ENCODE measurements around the gene PTPRO. TPM values are rescaled to one million over a fixed set of nuclear protein-coding genes. Genes with fewer than 3 reads are reported as not detected.
A peak's percentile ranks its signal among the peaks of the same experiment; 100 is the strongest.

PTPRO gene
- total and polyA plus RNA-seq, 4 donors = 29.9 to 71.8 (median 57.2) TPM

DNA sequence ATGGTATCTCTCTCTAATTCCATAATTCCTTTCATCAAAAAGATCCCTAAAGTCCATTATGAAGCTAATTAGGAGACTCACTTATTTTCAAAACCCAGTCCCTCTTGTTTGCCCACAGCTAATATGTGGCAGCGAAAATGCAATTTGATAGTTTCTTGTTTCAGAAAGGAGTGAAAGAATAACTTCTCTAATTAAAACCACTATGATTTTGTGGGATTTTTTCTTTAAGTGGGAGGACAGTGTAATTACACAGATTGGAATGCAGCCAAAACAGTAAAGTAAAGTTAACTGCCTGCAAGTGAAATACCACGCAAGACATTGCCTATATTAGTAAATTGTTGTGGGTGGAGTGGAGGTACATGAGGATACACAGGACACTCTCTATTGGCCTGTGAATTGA, 50.0 kb downstream of the PTPRO start:
- Histone ChIP-seq H3K36me3 (ENCODE audit: control insufficient read depth, insufficient read depth, low read length) (no peaks in the 10 kb centered on the region), H3K4me3 (ENCODE audit: low read depth, low read length) (no peak overlapping the region), H3K27ac (ENCODE audit: low read depth, low read length) (no peak overlapping the region), H3K27me3 (ENCODE audit: control insufficient read depth, insufficient read depth, low read length) (no peaks in the 10 kb centered on the region), H3K4me1 (ENCODE audit: control insufficient read depth, insufficient read depth, low read length) (no peaks in the 10 kb centered on the region), H3K9me3 (ENCODE audit: control insufficient read depth, insufficient read depth, low read length) (peaks cover 4% of the 10 kb centered on the region)
- DNase-seq (ENCODE audit: low read depth in 4 of 6, low spot score in 6 of 6) = peak in 1 of 6 donors; percentile 42
- no CpG with 5 or more reads among the region's 2 CpGs for WGBS (ENCODE audit: insufficient coverage)

DNA sequence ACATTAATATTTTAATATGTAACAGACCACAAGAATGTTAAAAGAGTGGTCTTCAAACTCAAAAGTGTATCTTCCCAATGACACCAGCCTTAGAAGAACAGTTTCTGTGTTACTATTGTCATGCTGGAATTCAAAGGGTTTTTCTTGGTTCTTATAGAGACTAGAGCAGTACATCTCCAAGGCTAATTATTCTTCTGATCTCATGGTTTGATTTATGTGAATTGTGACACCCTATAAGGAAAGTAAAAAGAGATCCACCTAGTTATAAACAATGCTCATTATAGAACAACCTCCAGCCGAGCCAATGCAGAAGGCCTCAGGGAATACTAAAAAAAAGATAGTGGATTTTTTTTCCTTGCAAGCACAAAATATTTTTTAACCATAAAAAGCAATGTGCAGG, 65.5 kb downstream of the PTPRO start:
- Histone ChIP-seq H3K27me3 (ENCODE audit: control insufficient read depth, insufficient read depth, low read length) (no peaks in the 10 kb centered on the region), H3K27ac (ENCODE audit: low read depth, low read length) (no peak overlapping the region), H3K9me3 (ENCODE audit: control insufficient read depth, insufficient read depth, low read length) (no peaks in the 10 kb centered on the region), H3K4me3 (ENCODE audit: low read depth, low read length) (no peak overlapping the region), H3K36me3 (ENCODE audit: control insufficient read depth, insufficient read depth, low read length) (no peaks in the 10 kb centered on the region), H3K4me1 (ENCODE audit: control insufficient read depth, insufficient read depth, low read length) (no peaks in the 10 kb centered on the region)
- no CpG with 5 or more reads among the region's 1 CpG for WGBS (ENCODE audit: insufficient coverage)
- DNase-seq (ENCODE audit: low read depth in 4 of 6, low spot score in 6 of 6) = no peak

DNA sequence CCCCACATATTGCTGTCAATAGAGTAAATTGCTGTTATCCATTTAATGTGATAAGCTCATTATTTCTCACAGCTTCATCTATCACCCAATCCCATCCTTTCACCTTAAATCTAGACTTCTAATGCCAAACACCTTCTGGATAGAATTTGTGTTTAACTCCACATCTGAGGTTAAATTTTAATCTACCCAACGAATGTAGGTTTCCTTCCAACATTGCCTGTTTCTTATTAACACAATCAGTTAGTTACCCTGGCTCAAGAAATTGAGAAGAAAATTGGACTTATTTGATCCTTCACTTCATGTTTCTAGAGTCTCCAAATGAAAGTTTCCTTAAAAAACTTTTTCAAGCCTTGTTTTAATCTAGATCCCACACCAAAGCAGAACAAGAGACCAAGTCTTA, 67.3 kb downstream of the PTPRO start:
- no peak overlapping the region for H3K27ac ChIP-seq (ENCODE audit: low read depth, low read length)
- WGBS (ENCODE audit: insufficient coverage) = no CpG with 5 or more reads among the region's 1 CpG
- no peaks in the 10 kb centered on the region for H3K9me3 ChIP-seq (ENCODE audit: control insufficient read depth, insufficient read depth, low read length)
- H3K27me3 ChIP-seq (ENCODE audit: control insufficient read depth, insufficient read depth, low read length) = no peaks in the 10 kb centered on the region
- H3K4me3 ChIP-seq (ENCODE audit: low read depth, low read length) = no peak overlapping the region
- H3K36me3 ChIP-seq (ENCODE audit: control insufficient read depth, insufficient read depth, low read length) = no peaks in the 10 kb centered on the region
- no peaks in the 10 kb centered on the region for H3K4me1 ChIP-seq (ENCODE audit: control insufficient read depth, insufficient read depth, low read length)
- DNase-seq (ENCODE audit: low read depth in 4 of 6, low spot score in 6 of 6) = no peak

DNA sequence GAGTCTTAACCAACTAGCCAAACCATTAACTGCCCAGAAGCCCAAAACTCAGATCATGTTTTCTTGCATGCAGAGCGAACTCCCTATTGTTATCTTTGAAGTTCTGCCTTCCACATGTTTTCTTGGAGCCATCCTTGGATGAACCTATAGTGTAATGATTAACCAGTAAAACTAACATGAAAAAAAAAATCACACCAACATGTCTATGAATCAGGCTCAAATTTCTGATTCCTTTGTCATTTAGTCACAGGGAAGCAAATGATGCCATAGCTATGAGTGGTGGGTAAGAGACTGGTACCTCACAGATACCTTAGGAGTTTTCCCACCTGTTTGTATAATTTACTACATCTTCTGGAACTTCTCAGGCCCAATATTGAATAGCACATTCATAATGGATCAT, 70.7 kb downstream of the PTPRO start:
- no peaks in the 10 kb centered on the region for H3K4me1 ChIP-seq (ENCODE audit: control insufficient read depth, insufficient read depth, low read length)
- no peak for DNase-seq (ENCODE audit: low read depth in 4 of 6, low spot score in 6 of 6)
- H3K36me3 ChIP-seq (ENCODE audit: control insufficient read depth, insufficient read depth, low read length) = no peaks in the 10 kb centered on the region
- no peak overlapping the region for H3K27ac ChIP-seq (ENCODE audit: low read depth, low read length)
- no peaks in the 10 kb centered on the region for H3K27me3 ChIP-seq (ENCODE audit: control insufficient read depth, insufficient read depth, low read length)
- no peak overlapping the region for H3K4me3 ChIP-seq (ENCODE audit: low read depth, low read length)
- H3K9me3 ChIP-seq (ENCODE audit: control insufficient read depth, insufficient read depth, low read length) = no peaks in the 10 kb centered on the region
- no CpG with 5 or more reads among the region's 1 CpG for WGBS (ENCODE audit: insufficient coverage)

DNA sequence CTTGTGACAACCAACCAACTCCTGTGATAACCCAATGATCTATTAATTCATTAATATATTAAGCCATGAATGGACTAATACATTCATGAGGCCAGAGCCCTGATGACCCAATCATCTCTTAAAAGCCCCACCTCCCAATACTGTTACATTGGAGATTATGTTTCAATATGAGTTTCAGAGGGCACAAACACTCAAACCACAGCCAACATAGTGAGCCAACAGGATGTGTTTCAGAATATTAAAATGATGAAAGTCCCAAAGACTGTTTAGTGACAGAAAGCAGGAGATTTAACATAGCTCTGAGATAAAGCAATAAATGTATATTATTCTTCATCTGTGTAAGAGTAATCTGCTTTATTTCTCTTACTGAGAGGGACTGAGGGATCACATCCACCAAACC, 71.7 kb downstream of the PTPRO start:
- Histone ChIP-seq H3K36me3 (ENCODE audit: control insufficient read depth, insufficient read depth, low read length) (no peaks in the 10 kb centered on the region), H3K27ac (ENCODE audit: low read depth, low read length) (no peak overlapping the region), H3K9me3 (ENCODE audit: control insufficient read depth, insufficient read depth, low read length) (no peaks in the 10 kb centered on the region), H3K27me3 (ENCODE audit: control insufficient read depth, insufficient read depth, low read length) (no peaks in the 10 kb centered on the region), H3K4me1 (ENCODE audit: control insufficient read depth, insufficient read depth, low read length) (no peaks in the 10 kb centered on the region), H3K4me3 (ENCODE audit: low read depth, low read length) (no peak overlapping the region)
- DNase-seq (ENCODE audit: low read depth in 4 of 6, low spot score in 6 of 6) = no peak

DNA sequence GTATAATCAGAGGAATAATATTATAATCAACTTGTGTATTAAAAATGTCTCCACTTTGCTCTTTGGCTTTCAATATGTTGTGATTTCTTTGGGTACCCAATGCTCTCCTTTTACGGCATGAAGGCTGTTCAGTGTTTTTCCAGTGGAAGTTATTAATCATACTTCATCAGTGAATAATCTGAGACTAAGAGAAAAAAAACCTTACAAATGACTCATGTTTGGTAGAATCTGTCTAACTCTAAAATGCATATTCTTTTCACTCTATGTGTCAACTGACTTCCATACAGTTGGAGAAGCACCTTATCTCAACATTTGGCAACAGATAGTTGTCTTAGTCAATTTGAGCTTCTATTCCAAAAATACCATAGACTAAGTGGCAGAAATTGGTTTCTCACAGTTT, 82.2 kb downstream of the PTPRO start:
- WGBS (ENCODE audit: insufficient coverage) = no CpG with 5 or more reads among the region's 1 CpG
- no peaks in the 10 kb centered on the region for H3K36me3 ChIP-seq (ENCODE audit: control insufficient read depth, insufficient read depth, low read length)
- H3K9me3 ChIP-seq (ENCODE audit: control insufficient read depth, insufficient read depth, low read length) = no peaks in the 10 kb centered on the region
- no peaks in the 10 kb centered on the region for H3K27me3 ChIP-seq (ENCODE audit: control insufficient read depth, insufficient read depth, low read length)
- no peaks in the 10 kb centered on the region for H3K4me1 ChIP-seq (ENCODE audit: control insufficient read depth, insufficient read depth, low read length)
- no peak for DNase-seq (ENCODE audit: low read depth in 4 of 6, low spot score in 6 of 6)
- H3K4me3 ChIP-seq (ENCODE audit: low read depth, low read length) = no peak overlapping the region
- no peak overlapping the region for H3K27ac ChIP-seq (ENCODE audit: low read depth, low read length)

DNA sequence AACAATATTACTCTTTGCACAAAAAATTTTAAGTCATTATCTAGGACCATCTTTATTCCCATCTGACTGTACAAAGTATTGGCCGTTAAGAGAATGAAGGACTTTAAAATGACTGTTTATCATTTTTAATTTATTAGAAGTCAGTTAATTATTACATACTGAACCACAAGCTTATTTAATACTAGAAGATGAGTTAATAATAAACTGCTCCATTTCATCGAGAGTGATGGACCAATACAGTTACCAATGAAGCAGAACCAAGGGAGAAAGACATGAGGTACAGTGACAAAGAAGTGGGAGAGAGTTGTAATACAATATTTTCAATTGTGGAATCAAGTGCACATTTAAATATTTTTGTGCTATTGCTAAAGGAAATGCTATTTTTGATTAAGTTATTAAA, 83.3 kb downstream of the PTPRO start:
- H3K27me3 ChIP-seq (ENCODE audit: control insufficient read depth, insufficient read depth, low read length) = no peaks in the 10 kb centered on the region
- no peak overlapping the region for H3K4me3 ChIP-seq (ENCODE audit: low read depth, low read length)
- 80% methylated on average over 1 of the region's 2 CpGs for WGBS (ENCODE audit: insufficient coverage)
- H3K27ac ChIP-seq (ENCODE audit: low read depth, low read length) = no peak overlapping the region
- no peaks in the 10 kb centered on the region for H3K36me3 ChIP-seq (ENCODE audit: control insufficient read depth, insufficient read depth, low read length)
- no peaks in the 10 kb centered on the region for H3K4me1 ChIP-seq (ENCODE audit: control insufficient read depth, insufficient read depth, low read length)
- no peaks in the 10 kb centered on the region for H3K9me3 ChIP-seq (ENCODE audit: control insufficient read depth, insufficient read depth, low read length)
- DNase-seq (ENCODE audit: low read depth in 4 of 6, low spot score in 6 of 6) = no peak

DNA sequence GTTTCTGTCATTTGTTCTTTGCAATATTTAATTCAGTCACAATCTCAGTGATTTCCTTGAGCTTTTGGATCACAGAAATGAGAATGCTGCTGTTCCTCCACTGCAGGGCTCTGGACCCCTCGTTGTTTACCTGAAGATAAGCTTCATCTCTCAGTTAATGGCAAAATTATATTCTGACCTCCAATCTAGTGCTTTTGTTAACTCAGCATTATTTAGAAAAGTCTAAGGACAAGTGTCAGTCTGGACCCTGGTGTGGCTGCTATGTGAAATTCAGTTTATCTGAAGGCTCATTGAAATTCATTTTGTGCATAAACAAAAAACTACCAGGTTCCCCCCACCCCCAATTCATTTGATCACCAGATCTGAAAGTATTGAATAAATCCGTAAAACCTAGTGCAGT, 84.7 kb downstream of the PTPRO start:
- no peaks in the 10 kb centered on the region for H3K9me3 ChIP-seq (ENCODE audit: control insufficient read depth, insufficient read depth, low read length)
- no CpG with 5 or more reads among the region's 2 CpGs for WGBS (ENCODE audit: insufficient coverage)
- H3K27ac ChIP-seq (ENCODE audit: low read depth, low read length) = no peak overlapping the region
- H3K36me3 ChIP-seq (ENCODE audit: control insufficient read depth, insufficient read depth, low read length) = no peaks in the 10 kb centered on the region
- no peak overlapping the region for H3K4me3 ChIP-seq (ENCODE audit: low read depth, low read length)
- no peak for DNase-seq (ENCODE audit: low read depth in 4 of 6, low spot score in 6 of 6)
- H3K4me1 ChIP-seq (ENCODE audit: control insufficient read depth, insufficient read depth, low read length) = no peaks in the 10 kb centered on the region
- H3K27me3 ChIP-seq (ENCODE audit: control insufficient read depth, insufficient read depth, low read length) = no peaks in the 10 kb centered on the region

DNA sequence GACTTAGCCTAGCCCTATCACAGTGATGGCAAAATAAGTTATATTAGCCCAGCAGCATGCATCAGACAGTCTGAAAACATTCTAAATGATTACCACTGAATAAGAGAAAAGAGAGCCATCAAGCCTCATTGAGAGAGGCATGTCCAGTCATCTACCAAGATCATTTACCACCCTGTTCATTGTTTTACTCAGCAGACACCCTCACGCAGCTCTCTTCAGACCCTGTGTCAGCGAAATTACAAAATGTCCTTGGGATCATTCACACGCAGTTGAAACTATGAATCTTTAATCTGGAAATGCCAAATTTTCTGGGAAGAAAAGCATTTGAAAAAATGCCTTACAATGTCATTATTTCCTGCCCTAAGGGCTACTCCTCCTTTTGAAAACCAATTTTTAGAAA, 89.5 kb downstream of the PTPRO start:
- DNase-seq (ENCODE audit: low read depth in 4 of 6, low spot score in 6 of 6) = no peak
- WGBS (ENCODE audit: insufficient coverage) = 29% methylated on average over 1 of the region's 3 CpGs
- Histone ChIP-seq H3K27me3 (ENCODE audit: control insufficient read depth, insufficient read depth, low read length) (no peaks in the 10 kb centered on the region), H3K4me3 (ENCODE audit: low read depth, low read length) (no peak overlapping the region), H3K27ac (ENCODE audit: low read depth, low read length) (no peak overlapping the region), H3K36me3 (ENCODE audit: control insufficient read depth, insufficient read depth, low read length) (no peaks in the 10 kb centered on the region), H3K9me3 (ENCODE audit: control insufficient read depth, insufficient read depth, low read length) (no peaks in the 10 kb centered on the region), H3K4me1 (ENCODE audit: control insufficient read depth, insufficient read depth, low read length) (no peaks in the 10 kb centered on the region)

DNA sequence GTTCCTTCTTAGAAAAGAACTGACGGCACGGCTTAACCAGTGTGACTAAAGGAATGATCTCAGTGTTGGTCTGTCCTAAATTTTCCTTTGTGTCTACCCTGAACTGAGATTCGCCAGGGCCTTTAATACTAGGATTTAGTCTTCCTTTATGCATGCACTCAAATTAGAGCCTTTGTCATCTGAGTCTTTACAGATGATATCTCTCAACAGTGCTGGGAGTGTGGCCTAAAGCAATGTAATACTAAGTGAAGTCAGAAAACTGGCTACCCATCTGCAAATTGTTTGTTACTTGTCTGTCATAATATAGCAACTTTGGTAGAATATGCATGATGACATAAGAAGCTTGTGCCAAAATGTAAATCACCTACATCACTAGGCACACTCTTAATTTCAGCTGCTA, 95.4 kb downstream of the PTPRO start:
- WGBS (ENCODE audit: insufficient coverage) = no CpG with 5 or more reads among the region's 3 CpGs
- no peak overlapping the region for H3K27ac ChIP-seq (ENCODE audit: low read depth, low read length)
- H3K27me3 ChIP-seq (ENCODE audit: control insufficient read depth, insufficient read depth, low read length) = no peaks in the 10 kb centered on the region
- no peaks in the 10 kb centered on the region for H3K4me1 ChIP-seq (ENCODE audit: control insufficient read depth, insufficient read depth, low read length)
- peak in 1 of 6 donors; percentile 47 for DNase-seq (ENCODE audit: low read depth in 4 of 6, low spot score in 6 of 6)
- H3K4me3 ChIP-seq (ENCODE audit: low read depth, low read length) = no peak overlapping the region
- H3K9me3 ChIP-seq (ENCODE audit: control insufficient read depth, insufficient read depth, low read length) = no peaks in the 10 kb centered on the region
- H3K36me3 ChIP-seq (ENCODE audit: control insufficient read depth, insufficient read depth, low read length) = no peaks in the 10 kb centered on the region
